Astrocyte of the cerebellum (primary cell): Measurements from ENCODE around the gene CLIC3.

Source experiments
- DNase-seq: peaks from one replicate; pipeline ENCODE4 v3.0.0-alpha.2; 2011; ENCODE audit warnings: low read depth
- H3K4me3 ChIP-seq: 2 replicates; pipeline ENCODE4 v1.5.1; 2011; ENCODE audit warnings: mild to moderate bottlenecking, low read depth, low read length, moderate library complexity
- in situ Hi-C: cut with HindIII; loops from 2 replicates; pipeline ENCODE4 v1.10.0; 2017; ENCODE audit warnings: low sequenced_read_pairs
- TF ChIP-seq, protein P1 (sequence below): IDR thresholded peaks from 2 replicates; pipeline ENCODE4 v1.5.1; 2012; ENCODE audit warnings: low read length, low read depth, moderate library complexity, mild to moderate bottlenecking; ENCODE audit errors: missing control alignments

The CLIC3 gene

DNA sequence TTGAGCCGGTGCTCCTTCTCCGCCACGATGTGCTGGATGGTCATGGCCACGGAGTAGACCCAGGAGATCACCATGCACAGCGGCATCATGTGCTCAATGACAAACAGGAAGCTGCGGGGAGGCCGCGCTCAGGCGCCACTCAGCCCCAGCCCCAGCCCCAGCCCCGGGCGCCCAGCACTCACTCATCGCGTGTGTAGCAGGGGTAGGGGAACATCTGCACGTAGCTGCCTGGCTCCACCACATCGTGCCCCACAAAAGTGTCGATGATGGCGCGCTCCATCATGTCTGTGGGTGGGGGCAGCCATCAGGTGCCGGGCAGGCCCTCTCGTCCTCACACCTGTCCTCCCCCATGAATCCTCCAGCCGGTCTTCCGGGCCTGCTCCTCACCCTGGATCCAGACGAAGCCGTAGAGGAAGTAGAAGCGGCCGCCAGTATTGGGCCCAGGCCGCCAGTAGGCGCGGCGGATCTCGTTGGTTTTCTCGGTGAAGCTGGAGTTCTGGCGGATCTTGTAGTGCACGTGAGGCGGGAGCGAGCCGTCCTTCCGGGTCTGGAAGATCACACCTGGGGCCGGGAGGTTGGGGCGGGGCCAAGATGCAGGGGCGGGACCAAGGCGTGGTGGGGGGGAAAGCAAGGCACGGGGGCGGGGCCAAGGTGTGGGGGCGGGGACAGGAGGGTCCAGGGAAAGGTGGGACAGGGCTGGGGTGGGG is 21.6 kb upstream of the CLIC3 start:
- H3K4me3 ChIP-seq: no peak overlapping the region
- TF ChIP-seq, protein P1, sequence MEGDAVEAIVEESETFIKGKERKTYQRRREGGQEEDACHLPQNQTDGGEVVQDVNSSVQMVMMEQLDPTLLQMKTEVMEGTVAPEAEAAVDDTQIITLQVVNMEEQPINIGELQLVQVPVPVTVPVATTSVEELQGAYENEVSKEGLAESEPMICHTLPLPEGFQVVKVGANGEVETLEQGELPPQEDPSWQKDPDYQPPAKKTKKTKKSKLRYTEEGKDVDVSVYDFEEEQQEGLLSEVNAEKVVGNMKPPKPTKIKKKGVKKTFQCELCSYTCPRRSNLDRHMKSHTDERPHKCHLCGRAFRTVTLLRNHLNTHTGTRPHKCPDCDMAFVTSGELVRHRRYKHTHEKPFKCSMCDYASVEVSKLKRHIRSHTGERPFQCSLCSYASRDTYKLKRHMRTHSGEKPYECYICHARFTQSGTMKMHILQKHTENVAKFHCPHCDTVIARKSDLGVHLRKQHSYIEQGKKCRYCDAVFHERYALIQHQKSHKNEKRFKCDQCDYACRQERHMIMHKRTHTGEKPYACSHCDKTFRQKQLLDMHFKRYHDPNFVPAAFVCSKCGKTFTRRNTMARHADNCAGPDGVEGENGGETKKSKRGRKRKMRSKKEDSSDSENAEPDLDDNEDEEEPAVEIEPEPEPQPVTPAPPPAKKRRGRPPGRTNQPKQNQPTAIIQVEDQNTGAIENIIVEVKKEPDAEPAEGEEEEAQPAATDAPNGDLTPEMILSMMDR: no peak
- in situ Hi-C loops: no loop called here
- no peak for DNase-seq

DNA sequence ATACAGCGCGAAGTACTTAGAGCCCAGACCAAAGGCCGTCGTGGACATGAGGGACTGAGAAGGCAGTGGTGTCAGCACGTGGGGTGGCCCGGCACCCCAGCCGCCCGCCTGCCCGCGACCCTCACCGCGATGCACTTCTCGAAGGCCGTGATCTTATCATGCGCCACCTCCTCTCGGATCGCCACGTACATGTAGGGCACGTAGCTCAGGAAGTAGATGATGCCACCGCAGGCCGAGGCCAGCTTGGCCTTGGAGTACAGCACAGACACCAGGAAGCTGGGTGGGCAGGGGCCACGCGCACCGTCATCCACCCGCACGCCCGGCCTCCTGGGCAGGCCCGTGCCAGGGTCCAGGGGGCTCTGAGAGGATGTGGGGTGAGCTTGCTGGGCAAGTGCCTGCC is 20.7 kb upstream of the CLIC3 start:
- in situ Hi-C loops: no loop called here
- TF ChIP-seq, protein P1: no peak

GRCh38 chr9:137016436-137016835 is 20.1 kb upstream of the CLIC3 start:
- DNase-seq: no peak
- TF ChIP-seq, protein P1: no peak
- H3K4me3 ChIP-seq: no peak overlapping the region
- in situ Hi-C loops: no loop called here

More for the DNA sequence above, 20.7 kb upstream of the CLIC3 start:
- no peak overlapping the region for H3K4me3 ChIP-seq
- no peak for DNase-seq

DNA sequence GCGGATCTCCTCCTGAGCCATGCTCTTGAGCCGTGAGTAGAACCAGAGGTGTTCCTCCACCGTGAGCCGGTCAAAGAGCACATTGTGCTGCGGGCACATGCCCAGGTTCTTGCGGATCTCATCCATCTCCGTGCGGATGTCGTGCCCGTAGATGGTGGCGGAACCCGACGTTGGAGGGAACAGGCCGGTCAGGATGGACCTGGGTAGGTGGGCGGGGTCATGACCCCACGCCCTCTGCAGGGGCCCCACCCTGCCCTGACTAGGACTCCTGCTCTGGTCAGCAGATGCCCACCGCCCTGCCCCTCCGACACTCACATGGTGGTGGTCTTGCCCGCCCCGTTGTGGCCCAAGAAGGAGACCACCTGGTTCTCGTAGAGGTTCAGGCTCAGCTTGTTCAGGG is 19.6 kb upstream of the CLIC3 start:
- in situ Hi-C loops: no loop called here
- DNase-seq: no peak
- no peak overlapping the region for H3K4me3 ChIP-seq
- TF ChIP-seq, protein P1: no peak

GRCh38 chr9:137015540-137015930 is 19.2 kb upstream of the CLIC3 start:
- no peak overlapping the region for H3K4me3 ChIP-seq
- DNase-seq: no peak
- TF ChIP-seq, protein P1: no peak
- in situ Hi-C loops: no loop called here

DNA sequence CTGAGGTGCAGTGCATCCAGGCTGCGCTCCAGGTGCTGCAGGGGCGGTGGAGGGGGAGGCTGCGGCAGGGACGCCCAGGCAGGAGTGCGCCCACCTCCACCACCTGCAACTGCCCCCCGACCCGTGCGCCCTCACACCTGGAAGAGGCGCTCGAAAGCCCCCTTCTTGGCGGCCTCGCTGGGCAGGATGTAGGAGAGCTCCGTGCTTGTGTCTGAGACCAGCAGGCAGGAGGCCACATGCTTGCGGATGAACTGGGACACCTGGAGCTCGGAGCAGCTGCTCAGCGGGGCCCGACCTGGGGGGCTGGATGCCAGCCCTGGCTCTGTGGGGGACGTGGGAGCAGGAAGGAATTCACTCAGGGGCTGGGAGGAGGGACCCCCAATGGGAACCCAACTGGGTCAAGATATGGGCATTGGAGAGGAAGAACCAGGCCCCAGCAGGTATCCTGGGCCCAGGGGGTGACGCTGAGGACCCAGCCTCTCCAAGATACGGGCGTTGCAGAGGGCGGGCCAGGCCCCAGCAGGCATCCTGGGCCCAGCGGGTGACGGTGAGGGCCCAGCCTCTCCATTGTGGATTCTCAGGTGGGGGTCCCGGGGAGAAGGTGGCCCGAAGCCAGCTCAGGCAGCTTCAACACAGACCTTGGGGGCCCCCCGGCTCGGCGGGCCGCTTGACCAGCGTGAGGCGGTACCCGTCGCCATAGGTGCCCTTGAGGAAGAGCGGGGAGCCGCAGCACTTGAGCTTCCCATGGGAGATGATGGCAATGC is 18.6 kb upstream of the CLIC3 start:
- in situ Hi-C loops: no loop called here
- no peak overlapping the region for H3K4me3 ChIP-seq
- TF ChIP-seq, protein P1: no peak
- no peak for DNase-seq
